SK-N-SH (cell line): ENCODE data around the gene GH2. TPM values are rescaled to one million over a fixed set of nuclear protein-coding genes. Genes with fewer than 3 reads are reported as not detected.
"Not testable (repeated sequence)": the region's sequence is repeated elsewhere in the genome, so short reads cannot be mapped to it uniquely, and the experiment has no call there.

Experiments
- CTCF ChIA-PET: fragments of 300-600, 350-600 bp; formaldehyde crosslinking; extraction: SDS; loops from one replicate; lab custom pipeline; 2021; lab: Yijun Ruan, JAX
- POLR2A ChIA-PET: fragments of 350-600 bp; sonication (Branson Sonifier 250); formaldehyde crosslinking; extraction: SDS; loops from one replicate; lab custom pipeline; 2020; ENCODE audit warnings: antibody characterized with exemption, inconsistent platforms; lab: Yijun Ruan, JAX
- DNase-seq: peaks from one replicate; pipeline ENCODE4 v3.0.0; 2012
- H2AFZ ChIP-seq: fragments of 200-600 bp; sonication (generic); 2 replicates; pipeline ENCODE4 v1.8.1; 2016; ENCODE audit warnings: antibody characterized with exemption, mild to moderate bottlenecking, low read depth
- H3F3A ChIP-seq: fragments of 200-600 bp; sonication (generic); replicated peaks from 2 replicates; pipeline ENCODE3; 2016; ENCODE audit warnings: antibody characterized with exemption, mild to moderate bottlenecking; ENCODE audit not compliant: insufficient read depth
- H3K27ac ChIP-seq, 2 experiments: fragments of 200-500 bp in 1 of 2; fragments of 200-600 bp in 1 of 2; sonication (Bioruptor generic) in 1 of 2; sonication (generic), shearing (Covaris generic) in 1 of 2; 2 replicates each; pipeline versions ENCODE4 v1.5.1 to v1.6.1; 2014 to 2016; ENCODE audit warnings: low read depth in 2 of 2, inconsistent platforms in 1 of 2, low read length in 1 of 2, mild to moderate bottlenecking in 1 of 2, mixed read lengths in 1 of 2
- H3K27me3 ChIP-seq: fragments of 200-600 bp; sonication (generic), shearing (Covaris generic); 2 replicates; pipeline ENCODE4 v1.6.1; 2016; ENCODE audit warnings: mixed run types; ENCODE audit not compliant: insufficient read depth
- H3K36me3 ChIP-seq, 2 experiments: fragments of 200-500 bp in 1 of 2; fragments of 200-600 bp in 1 of 2; sonication (Bioruptor generic) in 1 of 2; sonication (generic) in 1 of 2; replicated peaks in 1 of 2; 2 replicates each; pipeline versions ENCODE3 to v1.5.1; 2014 to 2016; ENCODE audit warnings: low read length in 1 of 2, mild to moderate bottlenecking in 1 of 2; ENCODE audit not compliant: insufficient read depth in 2 of 2, control insufficient read depth in 1 of 2
- H3K4me1 ChIP-seq, 2 experiments: fragments of 200-500 bp in 1 of 2; fragments of 200-600 bp in 1 of 2; sonication (Bioruptor generic) in 1 of 2; sonication (generic), shearing (Covaris generic) in 1 of 2; 2 replicates each; pipeline versions ENCODE4 v1.5.1 to v1.6.1; 2014 to 2016; ENCODE audit warnings: low read depth in 1 of 2, low read length in 1 of 2, mixed run types in 1 of 2; ENCODE audit not compliant: insufficient read depth in 2 of 2, control insufficient read depth in 1 of 2
- H3K4me2 ChIP-seq: fragments of 200-600 bp; sonication (generic), shearing (Covaris generic); 2 replicates; pipeline ENCODE4 v1.6.1; 2017; ENCODE audit warnings: mixed run types
- H3K4me3 ChIP-seq, 2 experiments: fragments of 200-500 bp in 1 of 2; fragments of 200-600 bp in 1 of 2; sonication (Bioruptor generic) in 1 of 2; sonication (generic), shearing (Covaris generic) in 1 of 2; 2 replicates each; pipeline versions ENCODE4 v1.5.1 to v1.8.1; 2014 to 2016; ENCODE audit warnings: low read depth in 2 of 2, inconsistent platforms in 1 of 2, low read length in 1 of 2, mild to moderate bottlenecking in 1 of 2, mixed read lengths in 1 of 2, moderate library complexity in 1 of 2
- H3K79me2 ChIP-seq: fragments of 200-600 bp; sonication (generic); 2 replicates; pipeline ENCODE4 v1.8.1; 2017; ENCODE audit warnings: mild to moderate bottlenecking; ENCODE audit not compliant: insufficient read depth
- H3K9ac ChIP-seq: fragments of 200-600 bp; sonication (generic); 2 replicates; pipeline ENCODE4 v1.6.1; 2017; ENCODE audit warnings: mixed run types
- H3K9me2 ChIP-seq: fragments of 200-600 bp; sonication (generic); 2 replicates; pipeline ENCODE4 v1.6.1; 2017; ENCODE audit warnings: mixed run types
- H3K9me3 ChIP-seq: fragments of 200-600 bp; sonication (generic); 2 replicates; pipeline ENCODE4 v1.6.1; 2017; ENCODE audit warnings: mixed run types, mild to moderate bottlenecking, moderate library complexity
- H4K20me1 ChIP-seq: fragments of 200-600 bp; sonication (generic); 2 replicates; pipeline ENCODE4 v1.6.1; 2017; ENCODE audit warnings: mild to moderate bottlenecking, mixed run types; ENCODE audit not compliant: insufficient read depth
- CHD2 ChIP-seq: fragments of 150-350 bp; IDR thresholded peaks from 2 replicates; pipeline ENCODE4 v1.6.1; 2018; ENCODE audit warnings: low read length; ENCODE audit not compliant: partially characterized antibody
- EZH2phosphoT487 ChIP-seq: fragments of 200-600 bp; sonication (generic); IDR thresholded peaks from 2 replicates; pipeline ENCODE4 v1.6.1; 2017; ENCODE audit warnings: low read depth, mixed run types, mild to moderate bottlenecking, antibody characterized with exemption, moderate library complexity, borderline replicate concordance
- FOSL2 ChIP-seq: IDR thresholded peaks from 2 replicates; pipeline ENCODE4 v1.4.0; 2012; ENCODE audit warnings: low read depth, mild to moderate bottlenecking, moderate library complexity, borderline replicate concordance
- FOXM1 ChIP-seq: IDR thresholded peaks from 2 replicates; pipeline ENCODE4 v1.4.0; 2012; ENCODE audit warnings: low read depth, mild to moderate bottlenecking
- MEF2A ChIP-seq: IDR thresholded peaks from 2 replicates; pipeline ENCODE4 v1.4.0; 2012; ENCODE audit warnings: low read depth, borderline replicate concordance
- POLR2AphosphoS5 ChIP-seq: IDR thresholded peaks from 2 replicates; pipeline ENCODE4 v1.6.1; 2012; ENCODE audit warnings: low read depth, low read length
- RFX5 ChIP-seq: IDR thresholded peaks from 2 replicates; pipeline ENCODE4 v1.6.1; 2012; ENCODE audit warnings: mild to moderate bottlenecking, improper control_type of control experiment, low read length
- TEAD4 ChIP-seq: IDR thresholded peaks from 2 replicates; pipeline ENCODE4 v1.4.0; 2012; ENCODE audit warnings: mild to moderate bottlenecking, borderline replicate concordance; ENCODE audit not compliant: insufficient read depth
- WGBS: methylation state at CpG from one replicate; pipeline ENCODE4 v1.1.6; 2017; ENCODE audit warnings: low lambda C conversion rate; 5-methylcytosine and 5-hydroxymethylcytosine counted together
- polyA plus RNA-seq, 3 experiments: library from polyadenylated mRNA; depleted of rRNA; stranded (reverse); fragments of >200 nt; gene quantifications; 2 replicates each; pipeline ENCODE4 v1.2.3, GENCODE V29; 2012
- TF ChIP-seq, protein P1 (sequence below): fragments of 200-600 bp; sonication (generic); IDR thresholded peaks from 2 replicates; pipeline ENCODE4 v1.6.1; 2017; ENCODE audit warnings: antibody characterized with exemption, mild to moderate bottlenecking, moderate library complexity
- TF ChIP-seq, protein P2 (sequence below): IDR thresholded peaks from 2 replicates; pipeline ENCODE4 v1.4.0; 2012; ENCODE audit warnings: low read depth
- TF ChIP-seq, protein P3 (sequence below): fragments of 150-350 bp; IDR thresholded peaks from 2 replicates; pipeline ENCODE4 v1.6.1; 2016; ENCODE audit warnings: mild to moderate bottlenecking, low read depth, low read length

The GH2 gene
- polyA plus RNA-seq, 1 of the 3 experiments (the other 2 are of a cell fraction), result not detected

DNA sequence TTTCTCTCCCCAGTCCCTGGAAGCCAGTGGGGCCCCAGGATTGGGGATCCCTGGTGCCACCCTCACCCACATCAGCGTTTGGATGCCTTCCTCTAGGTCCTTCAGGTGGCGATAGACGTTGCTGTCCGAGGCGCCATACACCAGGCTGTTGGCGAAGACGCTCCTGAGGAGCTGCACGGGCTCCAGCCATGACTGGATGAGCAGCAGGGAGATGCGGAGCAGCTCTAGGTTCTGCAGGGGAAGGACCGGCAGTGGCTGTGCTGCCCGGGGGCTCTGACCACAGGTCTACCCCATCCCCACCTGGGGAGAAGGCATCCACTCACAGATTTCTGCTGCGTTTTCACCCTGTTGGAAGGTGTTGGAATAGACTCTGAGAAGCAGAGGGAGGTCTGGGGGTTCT, 1.0 kb downstream of the GH2 start:
- POLR2A ChIA-PET, result no interaction called here
- Histone ChIP-seq H3F3A (no peaks in the 10 kb centered on the region), H3K4me2 (no peak overlapping the region), H2AFZ (no peak overlapping the region), H3K79me2 (no peaks in the 10 kb centered on the region), H3K36me3 (no peaks in the 10 kb centered on the region), H3K9ac (no peak overlapping the region), H3K9me2 (no peaks in the 10 kb centered on the region), H3K4me1 (no peaks in the 10 kb centered on the region), H4K20me1 (no peaks in the 10 kb centered on the region), H3K27ac (no peak overlapping the region), H3K27me3 (peaks cover 5% of the 10 kb centered on the region), H3K9me3 (no peaks in the 10 kb centered on the region), H3K4me3 (no peak overlapping the region)
- DNase-seq, result no peak
- 57% methylated on average over 4 of the region's 12 CpGs for WGBS
- TF ChIP-seq RFX5 (no peak), TEAD4 (no peak), FOSL2 (no peak), FOXM1 (no peak), CHD2 (no peak), MEF2A (no peak), EZH2phosphoT487 (no peak), POLR2AphosphoS5 (no peak)
- TF ChIP-seq, protein P1, sequence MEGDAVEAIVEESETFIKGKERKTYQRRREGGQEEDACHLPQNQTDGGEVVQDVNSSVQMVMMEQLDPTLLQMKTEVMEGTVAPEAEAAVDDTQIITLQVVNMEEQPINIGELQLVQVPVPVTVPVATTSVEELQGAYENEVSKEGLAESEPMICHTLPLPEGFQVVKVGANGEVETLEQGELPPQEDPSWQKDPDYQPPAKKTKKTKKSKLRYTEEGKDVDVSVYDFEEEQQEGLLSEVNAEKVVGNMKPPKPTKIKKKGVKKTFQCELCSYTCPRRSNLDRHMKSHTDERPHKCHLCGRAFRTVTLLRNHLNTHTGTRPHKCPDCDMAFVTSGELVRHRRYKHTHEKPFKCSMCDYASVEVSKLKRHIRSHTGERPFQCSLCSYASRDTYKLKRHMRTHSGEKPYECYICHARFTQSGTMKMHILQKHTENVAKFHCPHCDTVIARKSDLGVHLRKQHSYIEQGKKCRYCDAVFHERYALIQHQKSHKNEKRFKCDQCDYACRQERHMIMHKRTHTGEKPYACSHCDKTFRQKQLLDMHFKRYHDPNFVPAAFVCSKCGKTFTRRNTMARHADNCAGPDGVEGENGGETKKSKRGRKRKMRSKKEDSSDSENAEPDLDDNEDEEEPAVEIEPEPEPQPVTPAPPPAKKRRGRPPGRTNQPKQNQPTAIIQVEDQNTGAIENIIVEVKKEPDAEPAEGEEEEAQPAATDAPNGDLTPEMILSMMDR, result no peak
- TF ChIP-seq, protein P2, sequence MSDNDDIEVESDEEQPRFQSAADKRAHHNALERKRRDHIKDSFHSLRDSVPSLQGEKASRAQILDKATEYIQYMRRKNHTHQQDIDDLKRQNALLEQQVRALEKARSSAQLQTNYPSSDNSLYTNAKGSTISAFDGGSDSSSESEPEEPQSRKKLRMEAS, result no peak
- TF ChIP-seq, protein P3, sequence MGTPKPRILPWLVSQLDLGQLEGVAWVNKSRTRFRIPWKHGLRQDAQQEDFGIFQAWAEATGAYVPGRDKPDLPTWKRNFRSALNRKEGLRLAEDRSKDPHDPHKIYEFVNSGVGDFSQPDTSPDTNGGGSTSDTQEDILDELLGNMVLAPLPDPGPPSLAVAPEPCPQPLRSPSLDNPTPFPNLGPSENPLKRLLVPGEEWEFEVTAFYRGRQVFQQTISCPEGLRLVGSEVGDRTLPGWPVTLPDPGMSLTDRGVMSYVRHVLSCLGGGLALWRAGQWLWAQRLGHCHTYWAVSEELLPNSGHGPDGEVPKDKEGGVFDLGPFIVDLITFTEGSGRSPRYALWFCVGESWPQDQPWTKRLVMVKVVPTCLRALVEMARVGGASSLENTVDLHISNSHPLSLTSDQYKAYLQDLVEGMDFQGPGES, result no peak
- CTCF ChIA-PET, result interaction anchor here (1.2 to 2.0 kb wide), 6 partner anchors 15 to 147 kb away, joined by 3 to 11 read pairs (median 6); partner anchors contain the start of gene CSHL1

DNA sequence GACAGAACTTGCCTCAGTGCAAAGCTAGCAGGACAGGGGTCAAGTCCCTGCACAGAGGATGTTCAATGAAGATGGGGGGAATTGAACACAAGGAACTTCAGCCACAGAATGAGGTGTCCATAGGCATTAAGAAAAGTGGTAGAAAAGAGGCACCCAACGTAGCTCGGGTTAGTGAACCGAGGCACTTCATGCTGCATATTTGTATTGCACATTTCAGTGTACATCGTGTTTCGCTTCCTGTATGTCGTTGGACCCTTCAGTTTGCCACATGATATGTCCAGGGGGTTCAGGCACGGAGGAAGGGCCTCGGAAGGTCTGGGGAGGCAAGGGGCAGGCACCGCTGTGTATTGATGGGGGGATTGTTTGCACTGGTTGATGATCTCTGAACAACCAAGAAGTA, 3.3 kb downstream of the GH2 start:
- H2AFZ ChIP-seq, H3K79me2 ChIP-seq, H3F3A ChIP-seq, H3K27ac ChIP-seq, DNase-seq, H3K4me3 ChIP-seq, H3K27me3 ChIP-seq, H3K4me2 ChIP-seq, POLR2A ChIA-PET, H4K20me1 ChIP-seq, H3K9me2 ChIP-seq, H3K9me3 ChIP-seq, H3K36me3 ChIP-seq, H3K4me1 ChIP-seq, H3K9ac ChIP-seq: not testable (repeated sequence)
- WGBS, result 53% methylated on average over 9 of the region's 9 CpGs
- CTCF ChIA-PET, result interaction anchor here (1.6 to 1.8 kb wide), 2 partner anchors 11 to 12 kb away, joined by 6 to 8 read pairs; no protein-coding TSS in a partner anchor

DNA sequence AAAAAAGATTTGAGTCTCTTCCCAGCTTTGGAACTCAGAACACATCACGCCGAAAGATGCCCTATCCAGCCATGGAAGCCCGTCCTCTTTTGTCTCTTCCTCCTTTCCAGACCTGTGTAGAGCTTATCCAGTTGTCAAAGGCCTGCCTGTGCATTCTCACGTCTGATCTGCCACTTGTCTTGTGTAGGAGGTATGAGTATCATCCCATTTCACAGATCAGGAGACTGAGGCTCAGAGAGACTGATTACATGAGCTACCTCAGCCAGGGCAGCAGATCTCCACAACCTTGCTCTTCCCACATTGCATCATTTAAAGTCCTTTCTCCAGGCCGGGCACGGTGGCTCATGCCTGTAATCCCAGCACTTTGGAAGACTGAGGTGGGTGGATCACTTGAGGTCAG, 7.1 kb downstream of the GH2 start:
- H3K79me2 ChIP-seq, POLR2A ChIA-PET, DNase-seq, H3K9me2 ChIP-seq, H2AFZ ChIP-seq, H3K9ac ChIP-seq, H3K4me3 ChIP-seq, H3F3A ChIP-seq, H3K27ac ChIP-seq, H3K4me2 ChIP-seq, H3K4me1 ChIP-seq, H3K9me3 ChIP-seq, H4K20me1 ChIP-seq, H3K27me3 ChIP-seq, H3K36me3 ChIP-seq: not testable (repeated sequence)
- 69% methylated on average over 5 of the region's 6 CpGs for WGBS
- CTCF ChIA-PET, result interaction anchor here (0.6 to 0.7 kb wide), 2 partner anchors 9 to 44 kb away, joined by 3 to 4 read pairs; no protein-coding TSS in a partner anchor
